Measurements from ENCODE around the gene MED25.

DNA sequence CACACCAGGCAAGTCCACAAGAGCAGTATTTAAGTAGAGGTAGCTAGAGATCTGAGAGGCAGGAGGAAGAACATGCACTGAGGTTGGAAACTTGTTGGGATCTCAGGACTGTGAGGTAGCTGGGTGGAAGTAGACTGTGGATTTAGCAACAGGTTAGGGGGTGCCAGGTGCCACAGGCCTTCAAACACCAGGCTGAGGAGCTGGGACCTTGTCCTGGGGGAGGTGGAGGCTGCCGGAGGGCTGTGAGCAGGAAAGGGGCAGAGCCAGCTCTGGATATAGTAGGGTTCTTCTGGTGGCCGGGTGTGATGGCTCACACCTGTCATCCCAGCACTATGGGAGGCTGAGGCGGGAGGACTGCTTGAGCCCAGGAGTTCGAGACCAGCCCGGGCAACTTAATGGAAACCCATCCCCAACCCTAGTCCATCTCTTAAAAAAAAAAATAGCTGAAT, 8.1 kb upstream of the MED25 start:
- TF ChIP-seq POLR2AphosphoS5 (IDR thresholded peaks at IDR 0.05), result peak; percentile 41
- TF ChIP-seq, protein P1, sequence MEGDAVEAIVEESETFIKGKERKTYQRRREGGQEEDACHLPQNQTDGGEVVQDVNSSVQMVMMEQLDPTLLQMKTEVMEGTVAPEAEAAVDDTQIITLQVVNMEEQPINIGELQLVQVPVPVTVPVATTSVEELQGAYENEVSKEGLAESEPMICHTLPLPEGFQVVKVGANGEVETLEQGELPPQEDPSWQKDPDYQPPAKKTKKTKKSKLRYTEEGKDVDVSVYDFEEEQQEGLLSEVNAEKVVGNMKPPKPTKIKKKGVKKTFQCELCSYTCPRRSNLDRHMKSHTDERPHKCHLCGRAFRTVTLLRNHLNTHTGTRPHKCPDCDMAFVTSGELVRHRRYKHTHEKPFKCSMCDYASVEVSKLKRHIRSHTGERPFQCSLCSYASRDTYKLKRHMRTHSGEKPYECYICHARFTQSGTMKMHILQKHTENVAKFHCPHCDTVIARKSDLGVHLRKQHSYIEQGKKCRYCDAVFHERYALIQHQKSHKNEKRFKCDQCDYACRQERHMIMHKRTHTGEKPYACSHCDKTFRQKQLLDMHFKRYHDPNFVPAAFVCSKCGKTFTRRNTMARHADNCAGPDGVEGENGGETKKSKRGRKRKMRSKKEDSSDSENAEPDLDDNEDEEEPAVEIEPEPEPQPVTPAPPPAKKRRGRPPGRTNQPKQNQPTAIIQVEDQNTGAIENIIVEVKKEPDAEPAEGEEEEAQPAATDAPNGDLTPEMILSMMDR (IDR thresholded peaks at IDR 0.05), result no peak
- TF ChIP-seq POLR2A (IDR thresholded peaks at IDR 0.05), result peak; percentile 31

All from prostate gland (tissue), 2 donors.